Duodenal mucosa (tissue), 2 donors: Measurements from ENCODE around the gene TGFA.

Experiments used
- H3K27ac ChIP-seq: one replicate; pipeline ENCODE4 v1.7.0; 2013; ENCODE audit warnings: low read depth, low read length
- H3K27me3 ChIP-seq, 2 donors: one replicate each; pipeline ENCODE4 v1.7.0; 2013; ENCODE audit warnings: low read length in 2 of 2, control low read depth in 1 of 2; ENCODE audit not compliant: insufficient read depth in 2 of 2, control insufficient read depth in 1 of 2
- H3K36me3 ChIP-seq, 2 donors: one replicate each; pipeline ENCODE4 v1.7.0; 2013; ENCODE audit warnings: low read length in 2 of 2, control low read depth in 1 of 2; ENCODE audit not compliant: insufficient read depth in 2 of 2, control insufficient read depth in 1 of 2
- H3K4me1 ChIP-seq, 2 donors: one replicate each; pipeline ENCODE4 v1.7.0; 2013; ENCODE audit warnings: low read length in 2 of 2, control low read depth in 1 of 2; ENCODE audit not compliant: insufficient read depth in 2 of 2, control insufficient read depth in 1 of 2
- H3K4me3 ChIP-seq, 2 donors: one replicate each; pipeline ENCODE4 v1.7.0; 2013; ENCODE audit warnings: low read length in 2 of 2, low read depth in 1 of 2
- H3K9ac ChIP-seq, 2 donors: one replicate each; pipeline ENCODE4 v1.7.0; 2013; ENCODE audit warnings: low read length in 2 of 2, low read depth in 1 of 2
- H3K9me3 ChIP-seq, 2 donors: one replicate each; pipeline ENCODE4 v1.7.0; 2013; ENCODE audit warnings: low read length in 2 of 2, control low read depth in 1 of 2; ENCODE audit not compliant: control insufficient read depth in 1 of 2

The TGFA gene

DNA sequence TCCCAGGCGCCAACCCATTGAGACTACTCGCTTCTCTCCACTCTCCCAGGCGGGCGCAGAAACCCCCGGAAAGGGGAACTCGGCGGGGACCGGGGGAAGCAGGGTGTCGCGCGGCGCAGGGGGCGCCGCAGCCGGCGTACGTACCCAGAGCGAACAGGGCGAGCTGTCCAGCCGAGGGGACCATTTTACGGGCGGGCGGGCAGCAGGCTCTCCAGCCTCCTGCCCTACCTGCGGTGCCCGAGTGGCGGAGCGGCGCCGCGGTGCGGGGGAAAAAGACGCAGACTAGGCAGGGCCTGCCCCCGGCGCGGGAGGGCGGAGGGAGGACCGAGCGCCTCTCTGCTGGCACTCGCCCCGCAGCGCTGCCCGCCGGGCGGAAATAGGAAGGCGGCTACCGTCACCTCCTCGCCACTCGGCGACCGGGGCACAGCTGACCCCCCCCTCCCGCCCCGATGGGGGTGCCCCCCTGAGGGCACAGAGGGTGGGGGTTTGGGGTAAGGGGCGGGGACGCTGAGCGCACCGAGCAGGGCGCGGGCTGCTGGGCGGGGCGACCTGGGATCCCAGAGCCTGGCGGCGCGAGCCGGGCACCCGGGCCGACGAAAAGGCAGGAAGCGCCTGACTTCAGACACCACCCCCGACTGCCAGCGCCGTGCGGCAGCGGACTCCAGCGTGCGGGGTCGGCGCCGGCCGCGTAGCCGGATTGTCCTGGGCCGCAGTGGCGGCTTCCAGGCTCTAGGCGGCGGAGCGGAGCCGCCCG lies at the start of gene TGFA:
TSS of gene TGFA (minus strand) at position 243 of the 754 bp plus-strand sequence. CDS start at position 184, 59 bp downstream.
- Histone ChIP-seq H3K36me3 (no peaks in the 10 kb centered on the region), H3K27me3 (peaks cover 2 to 3% of the 10 kb centered on the region in 2 donors), H3K4me1 (peaks cover 42 to 54% of the 10 kb centered on the region in 2 donors), H3K9me3 (no peaks in the 10 kb centered on the region), H3K9ac (peak within 1 kb of the TSS; percentile 67 to 73), H3K4me3 (peak within 1 kb of the TSS; percentile 63 to 81), H3K27ac (peak within 1 kb of the TSS; percentile 76)

DNA sequence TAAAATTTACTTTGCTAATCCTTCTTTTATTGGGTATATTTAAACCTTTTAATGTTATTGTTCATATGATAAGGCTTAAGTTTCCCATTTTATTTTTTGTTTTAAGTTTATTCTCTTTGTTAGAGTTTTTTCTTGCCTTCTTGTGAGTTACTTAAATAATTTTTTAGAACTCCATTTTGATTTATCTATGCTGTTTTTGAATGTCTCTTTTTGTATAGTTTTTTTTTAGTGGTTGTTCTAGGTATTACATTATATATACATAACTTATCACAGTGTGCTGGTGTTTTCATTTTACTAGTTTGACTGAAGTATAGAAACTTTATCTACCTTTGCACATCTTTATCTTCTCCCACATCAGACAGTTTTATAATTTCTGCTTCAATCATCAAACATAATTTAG lies 49.4 kb upstream of the TGFA start:
- H3K9me3 ChIP-seq = no peaks in the 10 kb centered on the region
- no peaks in the 10 kb centered on the region for H3K36me3 ChIP-seq
- no peak overlapping the region for H3K9ac ChIP-seq
- no peak overlapping the region for H3K27ac ChIP-seq
- H3K4me1 ChIP-seq = peaks cover 0 to 6% of the 10 kb centered on the region in 2 donors
- no peak overlapping the region for H3K4me3 ChIP-seq
- no peaks in the 10 kb centered on the region for H3K27me3 ChIP-seq

DNA sequence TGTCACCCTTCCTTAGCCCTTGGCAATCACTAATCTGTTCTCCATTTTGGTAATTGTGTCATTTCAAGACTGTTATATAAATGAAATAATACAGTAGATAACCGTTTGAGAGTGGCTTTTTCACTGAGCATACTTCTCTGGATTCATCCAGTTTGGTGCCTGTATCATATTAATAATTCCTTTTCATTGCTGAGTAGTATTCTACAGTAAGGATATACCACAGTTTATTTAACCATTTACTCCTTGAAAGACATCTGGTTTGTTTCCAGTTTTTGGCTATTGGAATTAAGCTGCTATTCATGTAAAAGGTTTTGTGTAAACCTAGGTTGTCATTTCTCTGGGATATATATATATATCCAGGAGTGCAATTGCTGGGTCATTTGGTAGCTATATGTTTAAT lies 44.6 kb upstream of the TGFA start:
- Histone ChIP-seq H3K36me3 (no peaks in the 10 kb centered on the region), H3K4me1 (no peaks in the 10 kb centered on the region), H3K4me3 (no peak overlapping the region), H3K27ac (no peak overlapping the region), H3K27me3 (no peaks in the 10 kb centered on the region), H3K9me3 (no peaks in the 10 kb centered on the region), H3K9ac (no peak overlapping the region)

- no peaks in the 10 kb centered on the region for H3K9me3 ChIP-seq
- no peaks in the 10 kb centered on the region for H3K36me3 ChIP-seq
- H3K4me1 ChIP-seq = no peaks in the 10 kb centered on the region
- H3K27ac ChIP-seq = no peak overlapping the region
- no peak overlapping the region for H3K9ac ChIP-seq
- H3K27me3 ChIP-seq = no peaks in the 10 kb centered on the region
- no peak overlapping the region for H3K4me3 ChIP-seq
These were observed 43.1 kb upstream of the TGFA start for GRCh38 chr2:70596739-70597138.

DNA sequence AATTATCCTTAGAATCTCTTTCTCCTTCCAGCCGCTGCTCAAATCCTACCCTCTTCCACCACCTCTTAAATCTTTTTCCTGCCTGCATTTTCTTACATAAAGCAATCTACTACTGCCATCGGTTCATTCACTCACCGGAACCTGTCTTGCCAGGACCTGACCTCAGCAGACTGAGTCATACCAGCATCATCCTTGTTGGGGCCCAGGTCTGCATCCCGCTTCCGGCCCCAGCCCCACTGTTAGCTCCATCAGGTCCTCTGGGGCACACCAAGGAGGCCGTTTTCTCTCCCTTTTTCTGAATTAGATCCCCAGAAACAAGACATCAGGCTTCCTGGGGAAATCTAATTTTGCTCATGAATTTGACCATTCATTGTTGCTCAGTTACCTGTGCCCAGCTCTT lies 42.7 kb upstream of the TGFA start:
- no peaks in the 10 kb centered on the region for H3K36me3 ChIP-seq
- no peak overlapping the region for H3K27ac ChIP-seq
- H3K4me1 ChIP-seq = no peaks in the 10 kb centered on the region
- H3K9ac ChIP-seq = no peak overlapping the region
- no peak overlapping the region for H3K4me3 ChIP-seq
- H3K27me3 ChIP-seq = no peaks in the 10 kb centered on the region
- H3K9me3 ChIP-seq = no peaks in the 10 kb centered on the region

GRCh38 chr2:70583091-70583490 lies 29.5 kb upstream of the TGFA start:
- H3K9ac ChIP-seq = no peak overlapping the region
- H3K4me3 ChIP-seq = no peak overlapping the region
- no peaks in the 10 kb centered on the region for H3K36me3 ChIP-seq
- H3K9me3 ChIP-seq = no peaks in the 10 kb centered on the region
- no peak overlapping the region for H3K27ac ChIP-seq
- no peaks in the 10 kb centered on the region for H3K27me3 ChIP-seq
- no peaks in the 10 kb centered on the region for H3K4me1 ChIP-seq

DNA sequence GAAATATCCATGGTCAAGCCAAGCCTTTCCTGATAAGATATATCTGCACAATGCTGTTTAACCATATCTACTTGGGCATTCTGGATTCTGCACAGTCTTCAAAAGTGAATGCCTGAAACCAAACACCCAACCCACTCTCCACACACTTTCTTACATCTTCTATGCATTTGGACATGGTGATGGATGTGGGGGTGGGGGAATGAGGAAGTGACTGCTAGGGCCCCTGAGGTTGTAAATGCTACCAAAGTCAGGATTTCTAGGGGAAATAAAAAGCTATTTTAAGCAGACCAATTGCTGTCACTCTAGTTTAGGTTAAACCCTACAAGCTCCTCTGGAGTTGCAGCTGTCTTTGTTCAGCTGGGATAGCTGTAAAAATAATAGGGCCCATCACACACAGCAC lies 26.7 kb upstream of the TGFA start:
- Histone ChIP-seq H3K27me3 (peaks cover 0 to 6% of the 10 kb centered on the region in 2 donors), H3K9ac (no peak overlapping the region), H3K36me3 (no peaks in the 10 kb centered on the region), H3K27ac (no peak overlapping the region), H3K4me3 (no peak overlapping the region), H3K4me1 (no peaks in the 10 kb centered on the region), H3K9me3 (no peaks in the 10 kb centered on the region)

GRCh38 chr2:70574618-70575017 lies 21.0 kb upstream of the TGFA start:
- Histone ChIP-seq H3K9me3 (no peaks in the 10 kb centered on the region), H3K9ac (no peak overlapping the region), H3K36me3 (no peaks in the 10 kb centered on the region), H3K4me3 (no peak overlapping the region), H3K4me1 (no peaks in the 10 kb centered on the region), H3K27me3 (peaks cover 0 to 10% of the 10 kb centered on the region in 2 donors), H3K27ac (no peak overlapping the region)

GRCh38 chr2:70574109-70574508 lies 20.5 kb upstream of the TGFA start:
- Histone ChIP-seq H3K4me3 (no peak overlapping the region), H3K27me3 (peaks cover 0 to 10% of the 10 kb centered on the region in 2 donors), H3K27ac (no peak overlapping the region), H3K36me3 (no peaks in the 10 kb centered on the region), H3K4me1 (no peaks in the 10 kb centered on the region), H3K9me3 (no peaks in the 10 kb centered on the region), H3K9ac (no peak overlapping the region)

GRCh38 chr2:70570041-70570661 lies 16.5 kb upstream of the TGFA start:
- Histone ChIP-seq H3K9me3 (no peaks in the 10 kb centered on the region), H3K27me3 (peaks cover 0 to 3% of the 10 kb centered on the region in 2 donors), H3K4me3 (no peak overlapping the region), H3K27ac (no peak overlapping the region), H3K36me3 (no peaks in the 10 kb centered on the region), H3K9ac (no peak overlapping the region), H3K4me1 (no peaks in the 10 kb centered on the region)
